Neuron (in vitro differentiated cells): ENCODE results near the gene DUSP3.

ENCODE experiments used
- H2AFZ ChIP-seq: one replicate; pipeline ENCODE4 v1.6.1; 2013; ENCODE audit warnings: low read depth, mild to moderate bottlenecking, inconsistent platforms, low read length, moderate library complexity
- H3K27me3 ChIP-seq: one replicate; pipeline ENCODE4 v1.6.1; 2013; ENCODE audit warnings: low read length; ENCODE audit not compliant: insufficient read depth
- H3K36me3 ChIP-seq: one replicate; pipeline ENCODE4 v1.6.1; 2013; ENCODE audit warnings: low read length; ENCODE audit not compliant: insufficient read depth
- H3K4me1 ChIP-seq: one replicate; pipeline ENCODE4 v1.6.1; 2013; ENCODE audit warnings: low read length; ENCODE audit not compliant: insufficient read depth
- H3K4me3 ChIP-seq: 2 replicates; pipeline ENCODE4 v1.5.1; 2013; ENCODE audit warnings: mild to moderate bottlenecking, low read length, moderate library complexity
- H3K9me3 ChIP-seq: one replicate; pipeline ENCODE4 v1.6.1; 2013; ENCODE audit warnings: low read length

The DUSP3 gene

DNA sequence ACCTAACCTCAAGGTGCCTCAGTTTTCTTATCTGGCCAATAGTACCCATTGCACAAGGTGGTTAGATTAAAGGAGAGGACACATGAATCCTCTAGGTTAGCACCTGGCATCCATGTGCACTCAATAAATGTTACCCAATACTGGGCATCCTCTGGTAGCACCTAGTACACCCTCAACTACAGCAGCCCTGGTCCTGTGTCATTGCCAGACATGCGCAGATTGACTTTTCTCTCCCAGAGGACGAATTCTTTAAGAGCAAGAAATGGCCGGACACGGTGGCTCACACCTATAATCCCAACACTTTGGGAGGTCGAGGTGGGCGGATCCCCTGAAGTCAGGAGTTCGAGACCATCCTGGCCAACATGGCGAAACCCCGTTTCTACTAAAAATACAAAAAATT lies 7.3 kb downstream of the DUSP3 start:
- H3K27me3 ChIP-seq = no peaks in the 10 kb centered on the region
- no peaks in the 10 kb centered on the region for H3K4me1 ChIP-seq
- peaks cover 54% of the 10 kb centered on the region for H3K36me3 ChIP-seq
- H3K9me3 ChIP-seq = no peaks in the 10 kb centered on the region
- no peak overlapping the region for H2AFZ ChIP-seq
- no peak overlapping the region for H3K4me3 ChIP-seq

DNA sequence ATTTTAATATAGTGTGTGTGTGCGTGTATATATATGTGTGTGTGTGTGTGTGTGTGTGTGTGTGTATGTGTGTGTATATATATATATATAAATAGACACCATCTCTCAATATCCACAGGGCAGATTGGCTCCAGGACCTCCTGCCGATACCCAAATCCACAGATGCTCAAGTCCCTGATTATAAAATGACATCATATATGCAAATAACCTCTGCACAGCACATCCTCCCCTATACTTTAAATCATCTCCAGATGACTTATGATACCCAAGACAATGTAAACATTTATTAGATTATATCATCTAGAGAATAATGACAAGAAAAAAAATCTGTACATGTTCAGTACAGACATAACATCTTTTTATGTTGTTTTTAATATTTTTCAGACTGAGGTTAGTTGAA lies 7.8 kb downstream of the DUSP3 start:
- Histone ChIP-seq H3K27me3 (no peaks in the 10 kb centered on the region), H2AFZ (no peak overlapping the region), H3K4me3 (no peak overlapping the region), H3K4me1 (no peaks in the 10 kb centered on the region), H3K9me3 (no peaks in the 10 kb centered on the region), H3K36me3 (peaks cover 54% of the 10 kb centered on the region)

- peaks cover 46% of the 10 kb centered on the region for H3K36me3 ChIP-seq
- H3K4me3 ChIP-seq = no peak overlapping the region
- no peak overlapping the region for H2AFZ ChIP-seq
- H3K9me3 ChIP-seq = no peaks in the 10 kb centered on the region
- H3K27me3 ChIP-seq = no peaks in the 10 kb centered on the region
- H3K4me1 ChIP-seq = no peaks in the 10 kb centered on the region
These were observed 8.9 kb downstream of the DUSP3 start for GRCh38 chr17:43769859-43770258.

- H3K4me3 ChIP-seq = no peak overlapping the region
- no peaks in the 10 kb centered on the region for H3K27me3 ChIP-seq
- H3K36me3 ChIP-seq = peaks cover 44% of the 10 kb centered on the region
- no peaks in the 10 kb centered on the region for H3K4me1 ChIP-seq
- no peaks in the 10 kb centered on the region for H3K9me3 ChIP-seq
- no peak overlapping the region for H2AFZ ChIP-seq
These were observed 9.4 kb downstream of the DUSP3 start for GRCh38 chr17:43769426-43769825.

DNA sequence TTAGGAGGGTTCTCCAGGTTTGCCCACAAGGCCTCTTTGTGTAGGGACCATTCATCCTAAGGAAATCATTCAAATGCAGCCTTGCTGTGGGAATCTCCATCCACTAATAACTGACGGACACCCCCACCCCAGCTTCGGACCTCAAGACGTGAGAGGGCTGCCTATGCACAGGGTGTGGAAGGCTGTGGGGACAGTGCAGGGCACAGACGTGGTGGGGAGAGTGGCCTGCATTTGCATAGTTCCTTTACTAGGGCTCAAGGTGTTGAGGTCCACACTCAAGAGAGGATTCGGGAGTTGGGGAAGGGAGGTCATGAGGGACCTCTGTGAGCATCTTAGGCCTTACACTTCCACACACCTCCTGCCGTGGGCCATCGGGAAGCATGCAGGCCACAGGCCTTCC lies 9.8 kb downstream of the DUSP3 start:
- peaks cover 39% of the 10 kb centered on the region for H3K36me3 ChIP-seq
- H3K4me3 ChIP-seq = no peak overlapping the region
- no peaks in the 10 kb centered on the region for H3K4me1 ChIP-seq
- H3K9me3 ChIP-seq = no peaks in the 10 kb centered on the region
- no peaks in the 10 kb centered on the region for H3K27me3 ChIP-seq
- H2AFZ ChIP-seq = no peak overlapping the region

DNA sequence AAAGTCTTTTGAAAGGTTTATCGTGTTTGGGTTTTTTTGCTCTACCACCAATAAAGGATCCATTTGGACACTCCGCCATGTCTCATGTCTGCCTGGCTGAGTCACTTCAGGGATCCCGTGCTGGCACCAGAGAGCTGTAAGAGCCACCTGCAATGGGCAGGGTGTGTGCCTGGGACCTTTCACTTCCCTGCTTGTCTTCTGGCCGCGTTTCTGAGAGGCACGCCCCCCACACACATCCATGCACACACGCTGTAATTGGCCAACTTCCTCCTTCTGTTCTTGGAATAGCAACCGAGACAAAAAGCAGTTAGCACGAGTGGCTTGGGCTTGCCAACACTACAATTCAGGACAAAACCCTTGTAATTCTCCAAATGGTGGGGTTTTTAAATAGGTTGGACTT lies 10.4 kb downstream of the DUSP3 start:
- H3K9me3 ChIP-seq = no peaks in the 10 kb centered on the region
- H3K4me1 ChIP-seq = no peaks in the 10 kb centered on the region
- H3K36me3 ChIP-seq = peaks cover 36% of the 10 kb centered on the region
- H3K4me3 ChIP-seq = no peak overlapping the region
- no peaks in the 10 kb centered on the region for H3K27me3 ChIP-seq
- no peak overlapping the region for H2AFZ ChIP-seq

GRCh38 chr17:43767713-43768059 lies 11.1 kb downstream of the DUSP3 start:
- no peaks in the 10 kb centered on the region for H3K9me3 ChIP-seq
- H3K27me3 ChIP-seq = no peaks in the 10 kb centered on the region
- no peak overlapping the region for H3K4me3 ChIP-seq
- H3K4me1 ChIP-seq = no peaks in the 10 kb centered on the region
- H2AFZ ChIP-seq = no peak overlapping the region
- peaks cover 30% of the 10 kb centered on the region for H3K36me3 ChIP-seq

DNA sequence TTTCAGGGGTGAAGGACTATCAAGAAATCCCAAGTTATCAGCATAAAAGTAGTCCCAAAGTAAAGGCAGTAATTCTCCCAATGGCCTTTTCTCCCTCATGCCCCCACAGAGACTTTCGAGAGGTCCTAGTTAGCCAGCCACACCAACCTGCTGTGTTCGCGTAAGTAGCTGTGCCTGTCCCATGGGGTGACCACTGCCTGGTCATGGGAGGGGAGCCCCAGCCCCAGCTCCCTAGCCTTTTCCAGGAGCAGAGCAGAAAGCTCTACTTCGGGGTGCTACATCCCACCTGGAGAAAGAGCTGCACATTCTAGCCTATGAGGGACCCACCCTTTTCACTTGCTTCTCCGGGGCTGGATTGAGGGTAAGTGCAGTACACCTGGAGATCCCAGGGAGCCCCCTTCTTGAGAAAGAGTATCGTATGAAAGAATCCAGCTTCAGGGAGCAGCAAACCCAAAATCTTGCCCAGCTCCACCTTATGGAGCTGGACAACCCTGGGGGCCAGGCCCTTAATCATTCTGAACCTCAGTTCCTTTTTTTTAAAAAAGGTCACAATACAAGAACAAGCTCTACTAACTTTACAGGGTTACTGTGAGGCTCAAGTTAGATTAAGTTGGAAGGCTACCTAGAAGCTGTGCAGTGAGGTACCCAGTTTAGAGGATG lies 11.6 kb downstream of the DUSP3 start:
- Histone ChIP-seq H3K4me3 (no peak overlapping the region), H3K4me1 (no peaks in the 10 kb centered on the region), H2AFZ (no peak overlapping the region), H3K36me3 (peaks cover 25% of the 10 kb centered on the region), H3K9me3 (no peaks in the 10 kb centered on the region), H3K27me3 (no peaks in the 10 kb centered on the region)

DNA sequence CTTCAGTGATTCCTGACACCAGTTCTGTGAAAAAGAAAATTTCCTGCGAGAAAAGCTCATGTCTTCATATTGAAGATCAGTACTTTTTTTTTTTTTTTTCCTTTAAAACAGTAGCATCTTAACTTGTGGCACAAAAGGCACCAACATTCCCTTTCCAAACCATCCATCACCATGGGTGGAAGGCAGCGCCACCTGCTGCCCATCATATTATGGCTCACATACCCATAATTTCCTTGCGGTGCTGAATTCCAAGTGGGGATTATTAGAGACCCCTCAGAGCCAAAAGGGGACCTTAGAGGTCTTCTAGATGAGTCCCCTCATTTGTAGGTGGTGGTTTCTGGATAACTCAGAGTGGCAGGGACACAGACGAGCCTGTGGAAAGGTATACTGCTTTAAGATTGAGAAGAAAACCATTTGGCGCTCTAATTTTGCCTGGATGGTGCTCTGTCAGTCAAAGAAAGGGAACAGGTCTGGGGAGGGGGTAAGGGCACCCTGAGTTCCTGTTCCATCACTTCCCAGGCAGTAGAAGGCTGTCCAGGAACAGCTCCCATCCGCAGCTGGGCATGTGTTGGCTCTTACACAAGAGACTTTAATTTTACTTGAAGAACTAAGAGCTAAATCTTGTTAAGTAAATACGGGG lies 12.2 kb downstream of the DUSP3 start:
- no peak overlapping the region for H3K4me3 ChIP-seq
- no peaks in the 10 kb centered on the region for H3K9me3 ChIP-seq
- H3K36me3 ChIP-seq = peaks cover 22% of the 10 kb centered on the region
- no peaks in the 10 kb centered on the region for H3K27me3 ChIP-seq
- no peak overlapping the region for H2AFZ ChIP-seq
- H3K4me1 ChIP-seq = no peaks in the 10 kb centered on the region

GRCh38 chr17:43760254-43760852 lies 18.4 kb downstream of the DUSP3 start:
- Histone ChIP-seq H3K9me3 (no peaks in the 10 kb centered on the region), H3K27me3 (peaks cover 12% of the 10 kb centered on the region), H3K4me3 (no peak overlapping the region)

GRCh38 chr17:43759836-43760235 lies 18.9 kb downstream of the DUSP3 start:
- Histone ChIP-seq H2AFZ (no peak overlapping the region), H3K4me1 (peaks cover 4% of the 10 kb centered on the region), H3K27me3 (peaks cover 15% of the 10 kb centered on the region), H3K4me3 (no peak overlapping the region), H3K36me3 (no peaks in the 10 kb centered on the region), H3K9me3 (no peaks in the 10 kb centered on the region)

More at GRCh38 chr17:43760254-43760852, 18.4 kb downstream of the DUSP3 start:
- Histone ChIP-seq H2AFZ (no peak overlapping the region), H3K4me1 (peaks cover 4% of the 10 kb centered on the region), H3K36me3 (no peaks in the 10 kb centered on the region)

- no peak within 1 kb of the TSS for H3K4me3 ChIP-seq
These were observed 20.1 kb downstream of the DUSP3 start, which contains the start of gene SOST for GRCh38 chr17:43758497-43759174. TSS of gene SOST (minus strand) at chr17:43758791. CDS start at chr17:43758741, 50 bp downstream.

GRCh38 chr17:43758086-43758485 lies 20.7 kb downstream of the DUSP3 start:
- H3K27me3 ChIP-seq = peaks cover 29% of the 10 kb centered on the region
- no peaks in the 10 kb centered on the region for H3K9me3 ChIP-seq
- H2AFZ ChIP-seq = no peak overlapping the region
- no peaks in the 10 kb centered on the region for H3K36me3 ChIP-seq
- H3K4me1 ChIP-seq = peaks cover 4% of the 10 kb centered on the region
- no peak overlapping the region for H3K4me3 ChIP-seq

More at GRCh38 chr17:43758497-43759174, 20.1 kb downstream of the DUSP3 start, which contains the start of gene SOST:
- Histone ChIP-seq H3K4me1 (peaks cover 4% of the 10 kb centered on the region), H3K27me3 (peaks cover 24% of the 10 kb centered on the region), H2AFZ (no peak within 1 kb of the TSS), H3K9me3 (no peaks in the 10 kb centered on the region), H3K36me3 (no peaks in the 10 kb centered on the region)
